Activated naive CD8-positive, alpha-beta T cell treated with anti-CD3 and anti-CD28 coated beads for 36 hours (primary cell): Measurements from ENCODE around the gene PSMD4. TPM values are rescaled to one million over a fixed set of nuclear protein-coding genes. Genes with fewer than 3 reads are reported as not detected.

Experiments used
- DNase-seq: peaks from one replicate; pipeline ENCODE4 v3.0.0; 2021
- H3K27ac Mint-ChIP-seq: one replicate; pipeline ENCODE4 v1.8.0; 2022; ENCODE audit warnings: mild to moderate bottlenecking, moderate library complexity, mixed read lengths
- H3K27me3 Mint-ChIP-seq: one replicate; pipeline ENCODE4 v1.8.0; 2022; ENCODE audit warnings: mild to moderate bottlenecking, mixed read lengths
- H3K36me3 Mint-ChIP-seq: one replicate; pipeline ENCODE4 v1.8.0; 2021; ENCODE audit warnings: mild to moderate bottlenecking, mixed read lengths
- H3K4me1 Mint-ChIP-seq: one replicate; pipeline ENCODE4 v1.8.0; 2021; ENCODE audit warnings: mixed read lengths
- H3K4me3 Mint-ChIP-seq: one replicate; pipeline ENCODE4 v1.8.0; 2022; ENCODE audit warnings: mild to moderate bottlenecking, moderate library complexity, mixed read lengths
- H3K9me3 Mint-ChIP-seq: one replicate; pipeline ENCODE4 v1.8.0; 2022; ENCODE audit warnings: mixed read lengths
- total RNA-seq, 2 experiments: library from RNA; stranded (reverse); gene quantifications; one replicate each; pipeline ENCODE4 v1.2.3, GENCODE V29; 2021

The PSMD4 gene
- total RNA-seq, 2 experiments from 2014 or later = 217 to 249 TPM

DNA sequence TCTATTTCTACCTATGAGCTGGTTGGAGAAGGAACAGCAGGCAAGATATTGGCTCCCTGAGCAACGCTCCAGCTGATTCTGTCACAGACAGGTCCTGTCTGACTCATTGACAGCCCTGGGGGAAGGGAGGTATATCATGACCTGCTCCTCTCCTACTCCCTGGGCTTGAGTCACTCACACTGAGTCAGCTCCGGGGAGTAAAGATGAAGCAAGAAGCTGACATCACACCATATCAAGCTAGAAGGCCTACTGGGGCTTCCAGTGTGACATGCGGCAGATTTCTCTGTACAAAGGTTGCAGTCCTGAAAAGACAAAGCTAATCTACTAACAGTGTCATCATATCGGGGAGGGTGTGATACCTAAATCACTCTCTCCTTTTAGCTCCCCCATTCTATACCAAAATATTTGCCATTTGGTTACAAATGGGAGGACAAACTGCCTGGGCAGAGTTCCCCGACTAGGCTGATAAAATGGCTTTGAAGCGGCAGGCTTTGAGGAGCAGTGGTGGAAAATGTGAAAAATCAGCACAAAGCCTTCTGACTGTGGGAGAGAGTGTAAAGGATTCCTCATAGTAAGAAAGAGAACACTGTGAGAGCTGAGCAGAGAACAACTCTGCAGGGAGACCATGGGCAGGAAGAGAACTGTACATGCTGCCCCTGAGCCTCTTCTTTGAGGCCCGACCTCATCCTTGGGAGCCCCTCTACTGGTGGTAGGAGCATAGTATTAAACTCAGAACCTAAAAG lies 57.2 kb downstream of the PSMD4 start:
- H3K27ac Mint-ChIP-seq = peak overlapping the region; percentile 99
- no peaks in the 10 kb centered on the region for H3K9me3 Mint-ChIP-seq
- H3K4me3 Mint-ChIP-seq = peak overlapping the region; percentile 55
- H3K4me1 Mint-ChIP-seq = peaks cover 49% of the 10 kb centered on the region
- peak; percentile 81 for DNase-seq
- no peaks in the 10 kb centered on the region for H3K27me3 Mint-ChIP-seq
- peaks cover 22% of the 10 kb centered on the region for H3K36me3 Mint-ChIP-seq

GRCh38 chr1:151312411-151312810 lies 57.9 kb downstream of the PSMD4 start:
- peak overlapping the region; percentile 55 for H3K4me3 Mint-ChIP-seq
- H3K27ac Mint-ChIP-seq = peak overlapping the region; percentile 99
- H3K27me3 Mint-ChIP-seq = no peaks in the 10 kb centered on the region
- H3K9me3 Mint-ChIP-seq = no peaks in the 10 kb centered on the region
- no peak for DNase-seq
- peaks cover 22% of the 10 kb centered on the region for H3K36me3 Mint-ChIP-seq
- H3K4me1 Mint-ChIP-seq = peaks cover 49% of the 10 kb centered on the region

- no peaks in the 10 kb centered on the region for H3K9me3 Mint-ChIP-seq
- H3K4me1 Mint-ChIP-seq = peaks cover 49% of the 10 kb centered on the region
Observed at GRCh38 chr1:151312826-151313225, 58.3 kb downstream of the PSMD4 start.

GRCh38 chr1:151313501-151313900 lies 59.0 kb downstream of the PSMD4 start:
- DNase-seq = no peak
- H3K27ac Mint-ChIP-seq = peak overlapping the region; percentile 76
- no peak overlapping the region for H3K4me3 Mint-ChIP-seq
- peaks cover 49% of the 10 kb centered on the region for H3K4me1 Mint-ChIP-seq
- H3K9me3 Mint-ChIP-seq = no peaks in the 10 kb centered on the region
- H3K27me3 Mint-ChIP-seq = no peaks in the 10 kb centered on the region
- peaks cover 25% of the 10 kb centered on the region for H3K36me3 Mint-ChIP-seq

More at GRCh38 chr1:151312826-151313225, 58.3 kb downstream of the PSMD4 start:
- H3K27me3 Mint-ChIP-seq = no peaks in the 10 kb centered on the region
- H3K4me3 Mint-ChIP-seq = no peak overlapping the region
- no peak for DNase-seq
- H3K36me3 Mint-ChIP-seq = peaks cover 25% of the 10 kb centered on the region
- peak overlapping the region; percentile 99 for H3K27ac Mint-ChIP-seq

- DNase-seq = no peak
- Mint-ChIP-seq H3K27ac (no peak overlapping the region), H3K36me3 (peaks cover 27% of the 10 kb centered on the region), H3K27me3 (no peaks in the 10 kb centered on the region), H3K4me3 (no peak overlapping the region), H3K9me3 (no peaks in the 10 kb centered on the region), H3K4me1 (peaks cover 54% of the 10 kb centered on the region)
Observed at GRCh38 chr1:151314137-151314875, 59.8 kb downstream of the PSMD4 start.

GRCh38 chr1:151315565-151316235 lies 61.2 kb downstream of the PSMD4 start:
- no peak for DNase-seq
- Mint-ChIP-seq H3K27me3 (no peaks in the 10 kb centered on the region), H3K9me3 (no peaks in the 10 kb centered on the region), H3K36me3 (peaks cover 27% of the 10 kb centered on the region), H3K4me3 (no peak overlapping the region), H3K27ac (peak overlapping the region; percentile 11), H3K4me1 (peaks cover 60% of the 10 kb centered on the region)

Other genes with a start within 250 kb of the PSMD4 start
- 10 to 100 TPM in 1 of 2 experiments, 1 to 10 TPM in 1; 9.4 to 11.6 TPM for gene MINDY1, start 247.8 kb upstream of the PSMD4 start, total RNA-seq
- 10 to 100 TPM; 13.0 to 14.4 TPM for gene PRUNE1, start 246.3 kb upstream of the PSMD4 start, total RNA-seq
- gene BNIPL, start 218.1 kb upstream of the PSMD4 start, total RNA-seq = under 1 TPM; 0.52 to 0.54 TPM
- 1 to 10 TPM; 1.1 to 1.2 TPM for gene C1orf56, start 207.0 kb upstream of the PSMD4 start, total RNA-seq
- 100 to 1,000 TPM; 128 TPM for gene CDC42SE1, start 195.1 kb upstream of the PSMD4 start, total RNA-seq
- gene MLLT11, start 194.3 kb upstream of the PSMD4 start, total RNA-seq = 1 to 10 TPM; 4.9 to 5.0 TPM
- gene GABPB2, start 184.0 kb upstream of the PSMD4 start, total RNA-seq = 10 to 100 TPM; 17.9 to 19.1 TPM
- gene SEMA6C, start 108.1 kb upstream of the PSMD4 start, total RNA-seq = 1 to 10 TPM; 1.4 to 4.1 TPM
- gene TNFAIP8L2, start 98.1 kb upstream of the PSMD4 start, total RNA-seq = 10 to 100 TPM; 22.2 to 22.3 TPM
- 1 to 10 TPM; 3.5 TPM for gene LYSMD1, start 88.8 kb upstream of the PSMD4 start, total RNA-seq
- 10 to 100 TPM; 80.9 to 81.9 TPM for gene SCNM1, start 88.6 kb upstream of the PSMD4 start, total RNA-seq
- 1 to 10 TPM; 2.3 to 2.5 TPM for gene TMOD4, start 78.8 kb upstream of the PSMD4 start, total RNA-seq
- gene VPS72, start 64.5 kb upstream of the PSMD4 start, total RNA-seq = 10 to 100 TPM; 66.4 to 79.1 TPM
- 10 to 100 TPM; 70.0 to 72.3 TPM for gene PIP5K1A, start 56.2 kb upstream of the PSMD4 start, total RNA-seq
- 10 to 100 TPM; 27.0 to 29.9 TPM for gene ZNF687, start 27.6 kb downstream of the PSMD4 start, total RNA-seq
- 10 to 100 TPM; 46.4 to 49.4 TPM for gene PI4KB, start 72.7 kb downstream of the PSMD4 start, total RNA-seq
- gene RFX5, start 92.5 kb downstream of the PSMD4 start, total RNA-seq = 10 to 100 TPM; 55.2 to 58.6 TPM
- gene SELENBP1, start 118.0 kb downstream of the PSMD4 start, total RNA-seq = not detected
- gene PSMB4, start 144.8 kb downstream of the PSMD4 start, total RNA-seq = 100 to 1,000 TPM; 413 to 425 TPM
- 10 to 100 TPM; 52.1 to 63.1 TPM for gene POGZ, start 204.8 kb downstream of the PSMD4 start, total RNA-seq